SU-DHL-6 (cell line): Measurements from ENCODE around the gene SREK1IP1.

ENCODE experiments used
- CTCF ChIP-seq: fragments of 200-600 bp; sonication (generic); IDR thresholded peaks from one replicate; pipeline ENCODE4 v1.5.1; 2017; ENCODE audit warnings: antibody characterized with exemption, mild to moderate bottlenecking, low read length, moderate library complexity; ENCODE audit not compliant: insufficient read depth, poor library complexity, severe bottlenecking
- EZH2phosphoT487 ChIP-seq: fragments of 200-600 bp; sonication (generic), shearing (Covaris generic); conservative IDR thresholded peaks from 2 replicates; pipeline ENCODE4 v1.6.1; 2018; ENCODE audit warnings: mild to moderate bottlenecking, antibody characterized with exemption, low read length, moderate library complexity, mixed read lengths

GRCh38 chr5:64707191-64707590, 61.3 kb downstream of the SREK1IP1 start:
- TF ChIP-seq CTCF (no peak), EZH2phosphoT487 (no peak)
